Measurements from ENCODE around the gene TAF15.

Gene TAF15

GRCh38 chr17:35788477-35789368 lies 20.6 kb upstream of the TAF15 start:
- no peak for DNase-seq

GRCh38 chr17:35790841-35791240 lies 18.4 kb upstream of the TAF15 start:
- DNase-seq = no peak

DNA sequence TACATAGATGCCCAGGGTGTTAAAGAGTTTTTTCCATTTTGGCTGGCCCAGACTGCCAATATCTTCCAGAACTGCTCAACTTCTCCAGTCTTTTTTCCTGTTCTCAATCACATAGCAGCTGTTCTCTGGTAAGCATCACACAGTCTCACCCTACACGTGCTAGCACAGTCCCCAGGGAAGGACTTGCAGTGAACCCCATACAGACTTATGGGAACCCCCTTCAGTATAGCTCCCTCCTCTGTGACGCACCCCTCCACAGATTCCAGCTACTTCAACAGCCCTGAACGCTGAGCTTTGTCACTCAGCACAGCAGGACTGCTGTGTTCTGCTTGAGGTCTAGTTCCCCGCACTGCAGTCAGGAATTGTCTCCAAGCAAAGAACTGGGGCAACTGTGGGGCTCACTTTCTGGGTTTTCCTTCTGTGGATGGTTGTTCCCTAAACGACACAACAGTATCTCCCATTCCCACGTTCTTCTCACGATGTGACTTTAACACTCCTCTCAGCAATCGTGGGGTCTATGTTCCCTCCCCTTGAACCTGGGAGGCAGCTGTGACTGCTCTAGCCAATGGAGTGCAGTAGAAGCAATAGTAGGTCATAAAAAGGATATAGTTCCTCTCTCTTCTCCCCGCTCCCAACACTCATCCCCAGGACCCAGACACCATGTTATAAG lies 17.5 kb upstream of the TAF15 start:
- no peak for DNase-seq

DNA sequence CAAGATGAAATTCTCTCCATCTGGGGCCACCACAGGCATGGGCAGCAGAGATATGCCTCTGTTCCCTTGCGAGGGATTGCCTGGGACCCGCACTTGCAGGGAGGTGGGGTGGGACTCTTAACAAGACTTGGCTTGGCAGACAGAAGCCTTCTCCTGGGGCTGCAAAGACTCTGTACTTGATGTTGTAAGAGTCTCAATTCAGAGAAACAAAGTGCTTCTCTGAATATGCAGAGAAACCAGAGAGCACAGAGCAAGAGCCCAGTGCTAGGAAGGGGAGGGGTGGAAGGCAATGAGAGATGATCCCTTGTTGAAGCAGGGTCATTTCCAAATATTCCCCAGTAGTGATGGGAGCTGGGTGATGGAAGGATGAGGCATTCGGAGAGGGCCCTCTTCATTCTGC lies 16.0 kb upstream of the TAF15 start:
- no peak for DNase-seq

- DNase-seq = peak; percentile 44 to 78 (median 77)
Measured at GRCh38 chr17:35795007-35795870, 14.0 kb upstream of the TAF15 start, which contains the start of gene MMP28. Gene MMP28 (minus strand): TSS chr17:35795641. CDS start chr17:35795377, 264 bp downstream.

- no peak for DNase-seq
Measured at GRCh38 chr17:35795871-35796265, 13.4 kb upstream of the TAF15 start.

GRCh38 chr17:35796942-35797341 lies 12.3 kb upstream of the TAF15 start:
- no peak for DNase-seq

DNA sequence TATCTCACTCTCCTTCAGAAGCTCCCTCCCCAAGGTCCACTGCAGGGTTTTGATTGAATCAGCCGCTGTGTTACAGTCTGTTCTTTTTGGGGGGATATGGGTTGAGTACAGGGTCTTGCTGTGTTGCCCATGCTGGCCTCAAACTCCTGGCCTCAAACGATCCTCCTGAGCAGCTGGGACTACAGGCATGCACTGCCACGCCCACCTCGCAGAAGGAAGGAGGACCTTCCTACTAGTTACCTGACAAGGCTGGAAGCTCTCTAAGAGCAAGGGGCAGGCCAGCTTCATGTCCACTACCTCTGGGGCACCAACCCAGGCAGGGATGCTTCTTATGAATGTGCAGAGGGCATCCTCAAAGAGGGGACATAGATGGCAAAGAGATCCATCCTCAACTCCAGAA lies 11.9 kb upstream of the TAF15 start:
- DNase-seq = no peak

- DNase-seq = no peak
Measured at GRCh38 chr17:35797918-35798317, 11.4 kb upstream of the TAF15 start.

- DNase-seq = no peak
Measured at GRCh38 chr17:35799942-35800341, 9.3 kb upstream of the TAF15 start.

DNA sequence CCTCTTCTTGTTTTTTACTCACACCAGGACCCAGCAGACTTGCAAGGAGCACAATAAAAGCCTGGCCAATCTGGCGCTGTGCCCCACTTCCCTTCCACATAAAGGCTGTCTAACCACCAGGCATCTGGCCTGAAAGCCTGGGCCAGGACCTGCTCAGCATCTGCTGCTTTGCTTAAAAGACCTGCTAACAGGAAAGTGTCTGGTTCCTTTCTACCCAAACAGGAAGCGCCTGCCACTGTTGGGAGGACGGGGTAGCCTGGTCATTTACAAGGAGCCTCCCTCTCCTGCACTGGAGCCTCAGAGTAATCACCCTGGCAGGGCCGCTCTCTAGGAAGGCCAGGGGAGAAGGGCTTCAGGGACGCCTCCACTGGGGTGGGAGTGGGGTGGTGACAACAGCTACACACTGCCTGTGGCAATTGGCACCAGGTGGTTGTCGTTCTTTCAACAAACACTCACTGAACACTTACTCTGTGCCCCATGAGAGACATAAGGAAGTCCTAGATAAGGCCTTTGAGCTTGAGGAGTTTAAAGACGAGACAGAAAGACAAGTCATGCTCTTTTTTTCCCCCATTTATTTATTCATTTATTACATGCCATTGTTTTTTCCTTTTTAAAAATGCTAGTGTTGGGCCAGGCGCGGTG lies 7.6 kb upstream of the TAF15 start:
- no peak for DNase-seq

DNA sequence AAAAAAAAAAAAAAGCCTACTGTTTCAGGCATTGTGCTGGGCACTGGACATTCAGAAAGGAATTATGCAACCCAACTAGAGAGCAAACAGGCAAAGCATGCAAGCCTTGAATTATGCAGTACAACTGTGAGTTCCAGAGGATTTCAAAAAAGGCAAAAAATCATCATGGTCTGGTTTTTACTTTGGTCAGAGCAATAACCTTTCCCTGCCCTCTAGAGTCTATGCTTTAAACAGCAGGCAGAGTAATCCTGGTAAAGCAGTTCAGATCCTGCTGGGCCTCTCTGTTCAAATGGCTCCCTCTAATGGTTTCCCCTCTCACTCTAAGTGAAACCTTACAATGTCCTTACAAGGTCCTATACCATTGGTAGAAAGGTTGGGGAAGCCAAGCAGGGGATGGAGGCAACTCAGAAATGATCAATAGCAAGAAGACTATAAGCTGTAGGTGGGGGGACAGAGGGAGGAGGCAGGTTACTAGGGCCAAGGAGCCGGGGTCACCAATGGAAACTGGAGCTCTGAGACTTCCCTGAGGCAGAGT lies 4.6 kb upstream of the TAF15 start:
- peak; percentile 53 to 84 (median 60) for DNase-seq

- DNase-seq = no peak
Measured at GRCh38 chr17:35807371-35808144, 1.7 kb upstream of the TAF15 start.

DNA sequence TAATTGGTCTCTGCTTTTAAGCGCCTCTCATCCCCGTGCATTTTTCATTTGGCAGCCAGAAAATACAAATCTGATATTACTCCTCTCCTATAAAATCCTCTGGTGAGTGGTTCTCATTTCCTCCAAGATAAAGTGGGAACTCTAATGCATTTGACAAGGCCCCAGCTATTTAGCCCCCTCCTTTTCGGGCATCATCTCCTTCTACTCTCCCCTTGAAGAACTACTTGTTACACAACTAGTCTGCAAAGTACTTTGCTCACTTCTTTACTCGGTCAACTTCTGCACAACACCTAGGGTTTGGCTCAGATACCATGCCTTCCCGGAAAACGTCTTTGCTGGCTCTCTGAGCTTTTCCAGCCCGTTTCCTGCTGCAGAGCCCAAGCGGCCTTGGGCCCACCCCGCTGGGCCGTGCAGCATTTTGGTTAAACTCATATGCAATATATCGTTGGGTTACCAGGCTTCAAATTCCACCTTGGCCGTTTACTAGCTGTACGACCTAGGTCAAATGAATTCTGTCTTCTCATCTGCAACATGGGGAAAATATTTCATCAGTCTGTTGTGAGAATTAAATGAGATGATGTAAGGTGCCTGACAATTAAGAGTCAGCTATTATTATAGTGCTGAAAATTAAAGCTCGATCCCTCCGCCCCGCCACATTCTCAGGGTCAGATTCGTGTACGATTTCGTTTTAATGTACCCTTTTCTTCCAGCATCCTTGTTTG lies 883 bp upstream of the TAF15 start:
- no peak for DNase-seq

DNA sequence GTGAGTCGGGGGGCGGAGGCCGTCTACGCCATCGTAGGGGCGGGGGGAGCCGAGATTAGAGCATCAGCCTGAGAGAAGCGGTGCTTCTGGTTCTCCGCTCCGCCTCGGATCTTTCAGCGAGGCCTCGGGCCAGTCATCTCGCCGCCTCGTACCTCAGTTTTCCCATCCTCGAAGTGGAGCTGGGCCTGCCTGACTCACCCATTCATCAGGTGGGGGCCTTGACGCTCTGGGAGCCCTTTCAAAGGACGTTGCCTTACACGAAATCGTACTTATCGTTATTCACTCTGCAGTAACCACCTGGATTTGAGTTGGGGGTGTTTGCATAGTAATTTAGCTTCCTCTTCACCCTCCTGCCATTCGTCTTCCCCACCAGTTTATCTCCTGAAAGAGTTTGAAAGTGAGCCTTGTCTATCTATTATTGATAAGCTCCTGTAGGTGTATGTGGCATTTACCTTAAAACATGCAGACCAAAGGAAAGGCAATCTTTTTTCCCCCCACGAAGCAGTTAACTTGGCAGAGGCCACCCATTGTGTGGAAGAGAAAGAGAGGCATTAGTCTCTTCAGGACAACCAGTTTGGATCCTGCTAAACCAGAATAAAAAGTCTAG lies 674 bp downstream of the TAF15 start:
- no peak for DNase-seq

- DNase-seq = no peak
Measured at GRCh38 chr17:35811759-35812158, 2.5 kb downstream of the TAF15 start.

DNA sequence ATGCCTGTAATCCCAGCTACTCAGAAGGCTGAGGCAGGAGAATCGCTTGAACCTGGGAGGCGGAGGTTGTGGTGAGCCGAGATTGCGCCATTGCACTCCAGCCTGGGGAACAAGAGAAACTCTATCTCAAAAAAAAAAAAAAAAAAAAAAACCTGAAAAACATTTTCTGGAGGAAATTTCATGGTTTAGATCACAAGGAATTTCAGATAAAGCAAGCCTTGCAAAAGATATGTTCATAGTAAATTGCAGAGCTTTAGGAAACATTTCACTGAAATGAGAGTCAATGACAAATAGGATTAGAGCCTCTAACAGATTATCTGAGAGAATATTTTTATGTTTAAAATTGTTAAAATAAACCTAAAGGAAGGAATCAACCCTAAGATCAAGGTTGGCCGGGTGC lies 3.2 kb downstream of the TAF15 start:
- no peak for DNase-seq

DNA sequence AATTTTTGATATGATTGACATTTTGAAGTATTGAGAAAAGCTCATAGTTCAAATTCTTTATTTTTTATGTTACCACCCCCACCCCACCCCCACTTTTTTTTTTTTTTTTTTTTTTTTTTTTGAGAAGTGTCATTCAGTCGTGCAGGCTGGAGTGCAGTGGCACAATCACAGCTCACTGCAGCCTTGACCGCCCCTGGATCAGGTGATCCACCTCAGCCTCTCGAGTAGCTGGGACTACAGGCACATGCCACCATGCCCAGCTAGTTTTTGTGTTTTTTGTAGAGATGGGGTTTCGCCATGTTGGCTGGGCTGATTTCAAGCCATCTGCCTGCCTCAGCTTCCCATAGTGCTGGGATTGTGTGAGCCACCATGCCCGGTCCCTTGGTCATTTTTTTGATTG lies 7.4 kb downstream of the TAF15 start:
- no peak for DNase-seq

DNA sequence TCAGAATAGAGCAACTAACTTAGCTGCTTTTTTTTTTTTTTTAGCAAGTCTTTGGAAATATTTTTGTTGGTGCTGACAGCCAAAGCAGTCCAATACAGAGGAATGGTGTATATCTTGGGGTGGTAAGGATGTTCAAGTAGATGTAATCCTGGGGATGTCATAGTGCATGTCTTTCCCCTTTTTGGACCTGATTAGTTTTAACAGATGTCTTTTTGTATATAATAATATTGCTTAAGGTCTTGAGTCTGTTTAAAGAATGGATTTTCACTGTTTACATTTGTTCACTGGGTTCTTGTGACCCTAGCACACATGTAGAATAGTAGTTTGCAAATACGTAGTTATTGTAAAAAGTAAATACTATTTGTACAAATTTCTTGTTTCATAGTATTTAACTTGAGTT lies 7.9 kb downstream of the TAF15 start:
- DNase-seq = no peak

DNA sequence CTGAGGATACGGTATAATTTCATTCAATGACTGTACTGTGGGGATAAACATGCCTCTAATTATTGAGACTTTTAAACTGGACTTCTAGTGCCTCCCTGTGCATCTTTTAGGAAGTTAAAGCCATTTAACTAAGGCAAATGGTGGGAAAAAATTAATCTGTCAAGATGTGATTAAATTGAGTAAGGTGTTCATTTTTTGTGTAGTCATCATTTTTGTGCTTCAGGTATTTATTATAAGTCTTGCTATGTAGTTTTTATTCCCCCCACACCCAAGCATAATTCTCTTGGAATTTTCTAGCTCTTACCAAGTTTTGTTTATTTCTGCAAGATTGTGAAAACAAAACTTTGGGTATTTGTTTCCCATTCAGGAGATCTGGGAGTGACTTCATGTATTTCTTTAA lies 10.2 kb downstream of the TAF15 start:
- DNase-seq = no peak

DNA sequence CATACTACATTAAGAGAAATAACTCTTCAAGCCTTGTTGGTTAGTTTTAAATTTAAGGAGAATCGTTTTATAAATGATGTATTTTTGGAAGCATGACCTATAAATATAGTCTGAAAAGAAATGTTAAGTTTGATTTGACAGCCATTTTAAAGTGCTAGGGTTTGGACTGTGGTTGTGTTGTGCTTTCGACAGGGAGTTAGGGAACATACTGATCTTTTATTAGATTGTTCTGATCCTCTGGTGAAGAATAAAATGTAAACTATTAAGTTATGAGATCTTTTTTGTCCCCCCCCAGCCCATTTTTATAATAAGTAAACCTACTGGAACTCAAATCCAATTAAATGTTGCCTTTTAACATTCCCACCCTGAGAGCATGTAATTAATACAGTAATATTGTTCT lies 12.0 kb downstream of the TAF15 start:
- DNase-seq = no peak
